WI38 (cell line): Measurements from ENCODE around the gene NRM.

Source experiments
- H3K4me3 ChIP-seq: 2 replicates; pipeline ENCODE4 v1.5.1; 2011; ENCODE audit warnings: low read depth, mild to moderate bottlenecking, control low read depth, low read length
- CTCF ChIP-seq: IDR thresholded peaks from 2 replicates; pipeline ENCODE4 v1.5.1; 2012; ENCODE audit warnings: low read depth, mild to moderate bottlenecking, control low read depth, low read length

NRM gene

DNA sequence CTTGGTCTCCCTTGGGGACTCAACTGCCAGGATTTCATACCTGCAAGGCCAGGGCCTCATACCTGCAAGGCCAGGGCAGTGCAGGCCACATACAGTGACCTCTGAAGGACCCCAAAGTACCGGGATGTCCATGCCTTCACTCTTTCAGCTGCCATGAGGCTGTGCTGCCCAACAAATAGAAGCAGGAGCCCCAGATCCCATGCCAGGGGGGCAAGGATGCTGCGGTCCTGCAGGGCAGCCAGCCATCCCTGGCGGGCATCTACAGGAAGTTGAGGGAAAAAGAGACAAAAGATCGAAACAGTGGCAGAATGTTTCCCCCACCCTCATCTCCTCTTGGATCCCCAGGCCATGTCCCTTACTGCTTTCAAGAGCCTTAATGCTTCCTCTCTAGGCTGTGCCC lies 799 bp downstream of the NRM start:
- no peak for TF ChIP-seq CTCF
- peak overlapping the region; percentile 70 for H3K4me3 ChIP-seq

DNA sequence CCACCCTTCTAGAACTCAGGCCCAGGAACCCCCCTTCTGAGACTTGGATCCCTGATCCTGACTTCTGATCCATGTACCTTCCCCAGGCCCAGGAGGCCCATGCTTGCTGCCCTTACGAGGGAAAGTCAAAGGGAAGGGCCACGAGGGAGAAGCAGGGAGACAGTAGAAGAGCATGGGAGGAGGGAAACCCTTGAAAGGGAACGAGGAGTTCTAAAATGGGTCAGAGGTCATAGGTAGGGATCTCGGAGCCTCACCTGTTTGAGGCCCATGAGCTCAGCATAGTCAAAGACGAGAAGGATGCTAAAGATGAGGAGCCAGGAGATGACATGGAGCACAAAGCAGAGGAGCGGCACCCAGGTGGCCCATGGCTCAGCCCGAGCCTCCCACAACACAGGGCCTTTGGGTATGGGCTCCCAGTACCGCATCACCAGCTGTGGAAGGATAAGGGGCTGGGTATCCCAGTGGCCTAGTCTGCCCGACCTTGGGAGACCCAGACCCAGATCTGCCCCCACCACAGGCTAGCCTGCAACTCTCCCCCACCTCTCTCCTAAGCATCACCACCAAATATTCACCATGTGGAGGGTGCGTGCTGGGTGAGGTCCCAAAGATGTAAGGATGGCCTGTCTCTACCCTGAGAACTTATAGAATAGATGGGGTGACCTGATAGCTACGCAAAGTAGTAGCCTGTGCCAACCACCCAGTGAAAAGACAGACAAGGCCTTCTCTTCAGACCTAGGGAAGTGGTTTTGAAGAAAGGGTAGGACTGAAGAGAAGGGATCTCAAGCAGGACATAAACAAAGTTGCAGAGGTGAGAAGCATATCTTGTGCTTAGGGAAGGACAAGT lies 1.5 kb downstream of the NRM start:
- no peak for TF ChIP-seq CTCF
- H3K4me3 ChIP-seq, result peak overlapping the region; percentile 70

DNA sequence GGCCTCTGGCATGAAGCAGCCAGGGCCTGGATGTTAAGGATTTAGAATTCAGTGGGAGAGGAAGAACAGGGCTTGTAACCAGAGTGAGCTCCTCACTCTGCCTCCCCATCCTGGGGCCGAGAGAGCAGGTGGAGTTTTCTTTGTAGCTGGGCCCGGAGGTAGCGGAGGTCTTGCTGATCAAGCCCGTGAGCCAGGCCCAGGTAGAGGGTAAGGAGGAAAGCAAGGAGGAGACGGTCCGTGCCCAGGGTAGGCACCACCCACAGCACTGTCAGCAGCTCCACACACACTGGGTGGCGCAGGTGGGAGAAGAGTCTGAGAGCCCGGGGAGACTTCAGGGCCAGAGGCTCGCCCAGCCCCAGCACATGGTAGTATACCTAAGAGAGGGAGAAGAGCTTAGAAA lies 2.2 kb downstream of the NRM start:
- H3K4me3 ChIP-seq, result peak overlapping the region; percentile 77

DNA sequence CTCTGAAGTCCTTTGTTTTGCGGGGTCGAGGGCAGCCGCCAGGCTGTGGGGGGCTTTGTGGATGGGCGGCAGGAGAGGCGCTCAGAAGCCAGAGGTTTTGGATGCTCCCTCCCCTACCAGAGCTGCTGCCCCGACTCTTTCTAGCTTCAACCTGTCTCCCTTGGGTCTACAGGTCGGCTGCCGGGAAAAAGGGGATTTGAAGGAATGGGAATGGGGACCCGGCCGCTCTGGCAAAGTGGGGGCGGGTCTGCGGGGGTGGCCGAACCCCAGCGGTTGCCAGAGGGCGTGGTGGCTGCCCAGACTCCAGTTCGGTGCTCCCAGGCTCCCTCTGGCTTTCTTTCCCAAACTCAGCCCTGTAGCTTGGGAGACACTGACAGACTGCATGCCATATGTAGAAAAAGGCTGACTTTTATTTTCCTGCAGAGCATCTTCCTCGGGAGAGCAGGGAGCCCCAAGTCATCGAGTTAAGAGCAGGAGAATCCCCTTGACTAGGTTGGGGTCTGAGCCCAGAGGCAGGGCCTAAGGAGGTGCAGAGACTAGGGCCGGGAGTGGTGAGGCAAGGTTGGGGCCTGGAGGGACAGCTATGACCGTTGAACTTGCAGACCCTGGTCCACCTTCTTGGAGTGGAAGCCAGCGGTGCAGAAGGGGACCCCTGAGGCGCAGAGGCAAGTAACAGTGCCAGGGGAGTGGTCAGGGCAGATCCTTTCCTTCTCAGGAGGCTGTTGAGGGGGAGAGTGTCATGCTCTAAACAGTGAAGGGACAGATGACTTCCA lies 2.9 kb downstream of the NRM start:
- H3K4me3 ChIP-seq, result peak overlapping the region; percentile 77
- TF ChIP-seq CTCF, result peak; percentile 25

More for the DNA sequence above, 2.2 kb downstream of the NRM start:
- no peak for TF ChIP-seq CTCF

DNA sequence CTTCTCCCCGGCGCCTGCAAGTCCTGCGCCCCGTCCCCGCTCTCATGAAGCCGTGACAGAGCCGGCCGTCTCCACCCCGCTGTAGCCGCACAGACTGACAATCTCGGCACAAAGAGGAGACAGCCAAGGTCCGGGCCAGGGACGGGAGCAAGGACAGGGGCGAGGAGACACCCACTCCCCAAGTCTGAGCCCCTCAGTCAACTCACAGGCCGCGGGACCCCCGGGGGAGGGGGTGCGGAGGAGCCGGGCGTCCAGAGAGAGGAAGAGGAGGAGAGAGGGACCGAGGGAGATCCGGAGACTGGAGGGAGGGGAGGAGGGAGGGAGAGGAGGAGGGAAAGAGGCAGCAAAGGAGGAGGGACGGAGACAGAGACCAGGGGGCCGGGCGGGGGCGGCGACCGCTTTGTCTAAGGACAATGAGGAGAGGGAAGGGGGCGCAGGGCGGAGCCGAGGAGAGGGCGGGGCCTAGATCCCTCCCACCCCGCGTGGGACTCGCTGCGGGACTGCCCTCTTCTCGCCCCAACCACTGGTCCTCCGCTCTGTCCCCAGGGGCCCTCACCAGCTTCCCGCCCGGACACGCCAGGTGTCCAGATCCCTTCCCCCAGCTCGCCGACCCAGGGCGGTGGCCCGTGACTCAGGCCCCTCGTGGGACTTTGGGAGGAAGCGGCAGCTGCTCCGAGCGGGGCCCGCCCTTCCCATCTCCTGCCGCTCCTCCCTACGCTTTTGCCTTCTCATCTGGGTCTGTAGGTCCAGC lies 3.7 kb downstream of the NRM start:
- H3K4me3 ChIP-seq, result peak overlapping the region; percentile 77
- TF ChIP-seq CTCF, result no peak

DNA sequence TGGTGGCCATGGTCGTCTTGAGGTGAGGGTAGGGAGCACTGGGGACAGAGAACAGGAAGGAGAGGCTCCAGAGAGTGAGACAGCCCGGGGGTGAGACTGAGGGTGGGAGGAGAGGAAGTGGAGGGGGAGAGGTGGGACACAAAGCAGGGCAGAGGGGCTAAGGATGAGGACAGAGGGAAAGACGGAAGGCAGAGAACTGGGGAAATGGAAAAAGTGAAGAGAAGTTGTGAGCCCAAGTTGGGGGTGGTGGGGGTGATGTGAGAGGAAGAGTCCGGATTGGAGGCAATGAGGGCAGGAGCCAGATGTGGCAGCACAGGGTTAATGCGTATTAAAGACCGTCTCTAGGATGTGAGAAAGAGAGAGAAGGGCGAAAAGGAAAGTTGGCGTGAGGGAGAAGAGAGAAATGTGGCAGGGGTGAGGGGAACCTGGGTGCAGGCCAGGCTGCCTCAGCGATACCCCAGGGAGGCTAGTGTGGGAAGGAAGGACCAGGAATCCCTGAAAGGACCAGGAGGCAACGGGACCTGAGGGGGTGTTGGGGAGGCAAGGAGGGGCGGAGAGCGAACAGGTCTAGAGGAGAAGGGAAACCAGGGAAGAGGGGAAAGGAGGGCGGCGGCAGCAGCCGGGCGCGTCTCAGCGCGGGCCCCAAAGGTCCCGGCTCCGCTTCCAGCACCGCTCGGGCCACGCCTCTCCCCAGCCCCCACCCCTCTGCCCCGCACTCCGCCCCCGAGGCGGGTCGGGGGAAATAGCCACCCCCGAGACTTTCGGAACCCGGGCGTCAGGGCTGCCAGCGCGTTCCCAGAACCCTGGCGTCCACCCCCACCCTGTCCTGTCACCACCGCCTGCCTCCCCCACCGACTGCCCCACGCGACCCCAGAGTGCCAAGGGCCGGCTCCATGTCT lies 4.5 kb downstream of the NRM start, which contains the start of gene PPP1R18:
Gene PPP1R18 (minus strand): TSS at position 637 of the 899 bp plus-strand sequence. CDS start 627 bp downstream, at position 10.
- TF ChIP-seq CTCF, result no peak
- H3K4me3 ChIP-seq, result peak within 1 kb of the TSS; percentile 77
